ENCODE measurements around the gene TTLL6.

TTLL6 gene

GRCh38 chr17:48735062-48735351, 82.0 kb downstream of the TTLL6 start:
- no peak for DNase-seq

GRCh38 chr17:48734333-48735061, 82.5 kb downstream of the TTLL6 start:
- no peak for DNase-seq

GRCh38 chr17:48733632-48734328, 83.2 kb downstream of the TTLL6 start:
- no peak for DNase-seq

GRCh38 chr17:48732688-48733629, 84.1 kb downstream of the TTLL6 start:
- no peak for DNase-seq

DNA sequence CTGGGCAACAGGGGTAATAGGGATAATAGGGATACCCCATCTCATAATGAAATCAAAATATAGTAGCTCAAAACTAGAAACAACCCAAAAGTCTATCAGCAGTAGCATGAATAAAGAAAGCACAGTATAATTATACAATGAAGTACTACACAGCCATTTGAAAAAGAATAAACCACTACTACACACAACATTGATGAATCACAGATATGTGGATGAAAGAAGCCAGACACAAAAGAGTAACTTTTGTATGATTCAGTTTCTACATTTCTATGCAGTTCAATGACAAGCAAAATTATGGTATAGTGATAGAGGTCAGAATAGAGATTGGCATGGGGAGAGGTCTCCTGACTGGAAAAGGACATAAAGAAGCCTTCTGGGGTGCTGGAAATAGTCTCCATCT, 85.7 kb downstream of the TTLL6 start:
- no peak for DNase-seq

DNA sequence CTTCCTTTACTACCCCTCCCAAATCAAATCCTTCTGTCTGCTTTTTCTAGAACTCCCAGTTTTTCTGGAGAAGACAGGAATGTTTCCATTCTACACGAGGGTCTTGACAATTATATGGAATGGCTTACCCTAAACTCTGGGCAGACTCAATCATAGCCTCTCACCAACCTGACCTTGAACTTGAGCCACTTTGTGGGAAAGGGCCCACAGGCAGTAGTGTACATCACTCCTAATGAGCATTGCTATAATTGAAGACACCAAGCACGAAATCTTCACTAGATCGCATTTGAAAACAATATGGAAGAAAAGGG, 86.8 kb downstream of the TTLL6 start:
- no peak for DNase-seq

DNA sequence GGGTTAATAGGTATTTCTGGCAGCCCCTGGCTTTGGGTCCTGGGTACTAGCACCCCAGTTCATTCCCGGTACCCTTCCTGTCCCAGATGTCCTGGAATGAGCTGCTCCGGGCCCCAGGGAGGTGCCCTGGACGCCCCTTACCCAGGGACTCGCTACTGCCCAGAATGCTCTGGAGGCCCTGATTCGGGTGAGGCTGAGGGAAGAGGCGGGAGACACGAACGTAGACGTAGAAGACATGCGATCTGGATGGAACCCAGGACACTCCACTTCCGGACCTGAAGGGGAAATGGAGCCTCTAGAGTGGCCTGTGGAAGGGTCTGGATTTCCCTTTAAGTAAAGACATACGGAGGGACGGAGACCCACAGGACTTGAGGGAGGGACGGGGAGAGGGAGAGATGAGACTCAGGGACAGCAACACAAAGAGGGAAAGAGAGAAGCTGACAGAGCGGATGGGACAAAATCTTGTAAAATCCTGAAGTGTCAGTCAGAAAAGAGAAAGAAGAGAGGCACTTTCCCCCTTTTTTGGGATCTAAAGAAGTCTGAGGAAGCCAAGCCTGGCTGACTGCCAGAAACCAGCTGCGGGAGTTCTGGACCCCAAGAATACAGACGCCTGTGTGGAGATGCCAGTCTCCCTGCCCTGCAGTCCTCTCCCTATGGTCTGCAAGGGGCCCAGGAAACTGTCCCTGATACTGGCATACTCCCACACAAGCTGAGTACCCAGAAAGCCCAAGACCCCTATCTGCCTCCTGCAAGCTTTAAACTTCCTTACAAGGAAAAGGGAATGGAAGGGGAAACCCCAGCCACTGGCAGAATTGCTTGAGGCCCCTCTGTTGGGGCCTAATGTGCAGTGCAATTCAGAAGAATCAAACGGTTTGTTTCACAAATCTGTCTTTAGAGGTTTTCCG, 87.4 kb downstream of the TTLL6 start:
- DNase-seq: no peak

DNA sequence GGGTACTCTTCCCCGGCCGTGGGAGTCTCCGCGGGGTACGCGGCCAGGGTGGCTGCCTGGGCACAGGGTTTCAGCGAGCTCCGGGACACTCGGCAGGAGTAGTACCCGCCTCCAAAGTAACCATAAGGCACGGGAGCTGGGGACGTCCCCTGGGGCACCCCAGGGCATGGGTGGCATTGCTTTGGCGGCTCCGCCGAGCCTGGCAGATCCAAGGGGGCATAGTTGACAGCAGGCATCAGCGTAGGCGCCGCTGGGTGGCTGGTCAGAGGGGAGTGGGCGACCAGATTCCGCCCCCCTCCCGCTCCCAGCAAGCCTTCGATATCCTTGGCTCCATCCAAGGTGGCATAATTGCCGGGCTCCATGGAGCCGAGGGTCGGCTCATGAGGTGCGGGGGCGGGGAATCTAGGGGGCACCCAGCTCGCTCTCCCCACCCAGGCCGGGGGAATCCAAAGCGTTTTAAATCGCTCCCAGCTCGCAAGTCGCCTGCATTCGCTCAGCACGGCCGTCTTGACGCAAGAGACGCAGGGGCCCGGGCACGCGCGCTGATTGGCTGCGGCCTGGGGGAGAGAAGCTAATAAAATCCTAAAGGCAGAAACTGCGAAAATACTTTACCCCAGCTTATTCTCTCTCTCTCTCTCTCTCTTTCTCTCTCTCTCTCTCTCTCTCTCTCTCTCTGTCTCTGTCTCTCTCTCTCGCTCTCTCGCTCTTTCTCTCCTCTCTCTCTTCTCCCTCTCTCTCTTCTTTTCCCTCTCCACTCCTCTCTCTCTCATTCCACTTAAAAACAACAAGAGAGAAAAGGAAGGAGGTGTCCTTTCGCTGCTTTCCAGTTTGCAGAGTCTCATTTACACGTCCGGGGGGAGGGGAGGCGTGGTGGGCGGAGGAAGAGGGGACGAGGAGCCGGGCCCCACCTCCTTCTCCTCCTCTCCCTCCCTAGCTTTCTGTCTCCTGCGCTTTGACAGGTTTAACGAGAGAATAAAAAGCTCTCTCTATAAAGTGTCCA, 88.5 kb downstream of the TTLL6 start, which contains the start of gene HOXB13:
HOXB13 (minus strand) TSS at position 519 of the 1,000 bp plus-strand sequence; CDS start at position 362, 157 bp downstream.
- no peak for DNase-seq

- DNase-seq: no peak
These were observed 89.4 kb downstream of the TTLL6 start for GRCh38 chr17:48727415-48728175.

DNA sequence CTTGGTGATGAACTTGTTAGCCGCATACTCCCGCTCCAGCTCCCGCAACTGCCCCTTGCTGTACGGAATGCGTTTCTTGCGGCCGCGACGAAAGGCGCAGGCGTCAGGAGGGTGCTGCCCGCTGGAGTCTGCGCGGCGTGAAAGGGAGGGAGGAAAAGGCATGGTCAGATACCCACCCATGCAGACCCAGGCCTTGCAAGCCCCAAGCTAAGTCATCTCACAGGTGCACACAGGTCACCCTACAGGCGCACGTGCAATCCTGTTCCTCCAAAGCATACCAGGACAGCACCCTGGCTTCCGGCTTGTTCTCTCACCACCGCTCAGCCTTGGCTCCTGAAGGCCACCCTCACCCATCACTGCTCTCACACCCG, 90.1 kb downstream of the TTLL6 start:
- DNase-seq: no peak

GRCh38 chr17:48726114-48726915, 90.7 kb downstream of the TTLL6 start:
- no peak for DNase-seq

- no peak for DNase-seq
These were observed 91.6 kb downstream of the TTLL6 start for GRCh38 chr17:48725288-48726064.

DNA sequence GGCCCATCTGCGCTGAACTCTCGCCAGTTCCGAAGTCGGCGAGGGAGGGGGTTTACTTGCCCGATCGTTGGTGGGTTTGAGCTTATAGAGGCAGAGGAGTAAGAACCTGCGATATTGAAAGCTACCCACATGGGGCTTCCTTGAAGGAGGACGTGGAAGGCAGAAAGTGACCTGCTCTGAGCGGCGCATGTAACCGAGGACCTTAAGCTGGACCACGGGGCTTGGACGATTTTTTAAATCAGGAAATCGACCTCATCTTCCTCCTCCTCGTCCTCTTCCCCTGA, 92.1 kb downstream of the TTLL6 start:
- DNase-seq: no peak

DNA sequence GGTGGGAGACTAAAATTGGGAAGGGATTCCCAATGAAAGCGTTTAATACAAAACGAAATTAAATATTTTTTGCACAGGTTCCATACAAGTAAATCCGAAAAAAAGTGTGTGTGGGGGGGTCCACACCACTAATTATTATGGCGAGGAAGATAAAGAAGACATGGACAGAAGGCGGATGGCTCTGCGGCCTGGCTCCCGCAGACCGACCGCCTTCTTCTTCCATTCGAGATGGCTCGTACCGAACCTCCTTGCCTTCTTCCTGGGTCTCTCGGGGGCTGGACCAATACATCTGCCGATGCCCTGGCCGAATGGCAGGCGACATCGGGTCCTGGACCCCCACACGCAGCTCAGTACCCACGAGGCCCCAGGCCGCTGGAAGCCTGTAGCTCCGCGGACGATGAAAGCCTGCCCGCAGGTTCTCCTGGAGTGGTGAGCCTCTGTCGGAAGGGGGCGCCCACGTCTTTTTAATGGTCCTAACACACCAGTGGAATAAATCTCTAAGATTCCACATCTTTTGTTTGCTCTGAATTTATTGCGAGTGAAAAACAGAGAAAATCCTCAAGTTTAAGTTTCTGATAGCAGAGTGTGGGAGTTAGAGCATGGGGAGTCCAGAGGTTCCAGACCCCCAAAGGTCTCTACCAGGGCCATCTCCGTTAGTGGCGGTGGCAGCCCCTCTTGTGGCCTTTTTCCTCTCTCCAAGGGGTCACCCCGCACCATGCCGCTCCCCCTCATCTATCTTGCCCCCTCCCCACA, 92.6 kb downstream of the TTLL6 start:
- DNase-seq: peak in 3 of 4 experiments; percentile 46 to 64 (median 52)

DNA sequence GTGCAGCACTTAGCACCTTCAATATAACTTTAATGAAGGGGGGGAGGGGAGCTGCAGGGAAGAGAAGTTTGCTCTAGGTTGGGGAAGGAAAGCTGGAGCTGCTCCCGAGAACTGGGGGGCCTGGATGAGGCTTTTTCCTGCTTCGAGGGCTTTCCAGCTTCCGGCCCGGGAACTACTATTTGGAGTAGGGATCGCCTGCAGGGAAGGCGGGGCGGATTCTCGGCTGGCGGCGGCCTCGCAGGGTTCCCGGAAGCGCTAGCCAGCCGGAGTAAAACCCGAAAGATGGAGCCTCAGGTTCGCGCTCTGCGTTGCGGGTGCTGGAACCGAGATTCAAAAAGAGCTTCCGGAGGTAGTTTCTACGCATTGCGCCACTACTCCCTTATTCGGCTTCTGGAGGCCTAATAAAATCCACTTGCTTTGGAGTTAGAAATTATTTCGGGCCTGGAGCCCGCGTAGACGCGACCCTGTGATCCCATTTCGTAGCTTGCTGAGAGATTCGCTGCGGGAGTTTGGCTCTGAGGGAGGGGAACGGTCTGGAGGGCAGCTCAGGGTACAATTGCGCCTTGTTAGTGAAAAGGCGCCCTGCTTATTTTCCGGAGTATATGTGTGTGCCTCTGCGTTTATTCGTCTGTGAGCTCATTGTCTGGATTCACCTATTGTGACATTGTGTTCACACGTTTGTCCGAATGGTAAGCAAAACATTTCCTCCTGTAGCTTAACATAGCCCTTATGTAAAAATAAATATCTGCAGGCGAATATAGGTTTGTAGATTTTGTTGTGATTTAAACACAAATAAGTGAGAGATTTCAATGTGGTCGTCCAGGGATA, 93.4 kb downstream of the TTLL6 start:
- DNase-seq: no peak

GRCh38 chr17:48722915-48723422, 94.1 kb downstream of the TTLL6 start, which contains the start of gene PRAC2:
Gene PRAC2 (plus strand): TSS chr17:48723185. CDS start chr17:48724411, 1,226 bp downstream.
- DNase-seq: no peak
